ENCODE data around the gene CREB3. TPM values are rescaled to one million over a fixed set of nuclear protein-coding genes. Genes with fewer than 3 reads are reported as not detected.

CREB3 gene
- total RNA-seq, 1 experiment from 2014 or later = 54.1 TPM

- Histone ChIP-seq H3K4me1 (peaks cover 32% of the 10 kb centered on the region), H3K4me3 (ENCODE audit: low read depth, low read length) (peak overlapping the region; percentile 60), H3K36me3 (ENCODE audit: control insufficient read depth, insufficient read depth, low read length) (no peaks in the 10 kb centered on the region), H3K9me3 (no peaks in the 10 kb centered on the region), H3K27me3 (replicated peaks; ENCODE audit: control insufficient read depth, insufficient read depth, low read length) (no peaks in the 10 kb centered on the region)
- ChIA-PET CTCF (interaction anchor here (1.3 to 3.0 kb wide), 3 partner anchors 21 to 34 kb away, joined by 4 to 19 read pairs (median 6); partner anchors contain the start of genes CCDC107 and RMRP), POLR2A (interaction anchor here (0.7 to 2.0 kb wide), 7 partner anchors 10 to 37 kb away, joined by 3 to 6 read pairs (median 5); partner anchors contain the start of genes ARHGEF39, CCDC107 and RMRP)
- intact Hi-C loops (cut with micrococcal nuclease; ENCODE audit: unreplicated experiment) = loop anchor here (1.0 to 5.0 kb wide), 2 partner anchors 22 to 34 kb away; partner anchors contain the start of genes CCDC107 and RMRP
- TF ChIP-seq CTCF (IDR thresholded peaks at IDR 0.05; ENCODE audit: insufficient read depth in 1 of 2, low read depth in 1 of 2, low read length in 1 of 2, severe bottlenecking in 1 of 2, unreplicated experiment in 1 of 2) = no peak
- Mint-ChIP-seq H3K9me3 (ENCODE audit: unreplicated experiment) (no peaks in the 10 kb centered on the region), H3K4me3 (ENCODE audit: unreplicated experiment) (peak overlapping the region; percentile 80), H3K27me3 (ENCODE audit: insufficient read depth, unreplicated experiment) (no peaks in the 10 kb centered on the region), H3K36me3 (ENCODE audit: insufficient read depth, unreplicated experiment) (peaks cover 15% of the 10 kb centered on the region), H3K4me1 (ENCODE audit: low read depth, unreplicated experiment) (peaks cover 8% of the 10 kb centered on the region), H3K27ac (ENCODE audit: unreplicated experiment) (peak overlapping the region; percentile 95)
- DNase-seq = no peak
- no TSS peak for BruUV-seq (replicated peaks)
Measured at GRCh38 chr9:35691334-35691650, 41.2 kb upstream of the CREB3 start.

- Histone ChIP-seq H3K9me3 (no peaks in the 10 kb centered on the region), H3K36me3 (ENCODE audit: control insufficient read depth, insufficient read depth, low read length) (peaks cover 1% of the 10 kb centered on the region; the same call in 1 of the 2 replicates), H3K4me1 (peaks cover 34% of the 10 kb centered on the region), H3K27me3 (replicated peaks; ENCODE audit: control insufficient read depth, insufficient read depth, low read length) (no peaks in the 10 kb centered on the region), H3K4me3 (ENCODE audit: low read depth, low read length) (no peak overlapping the region)
- DNase-seq = no peak
- peak overlapping the region; percentile 95 for H3K27ac Mint-ChIP-seq (ENCODE audit: unreplicated experiment)
- peak overlapping the region; percentile 80 for H3K4me3 Mint-ChIP-seq (ENCODE audit: unreplicated experiment)
- peaks cover 21% of the 10 kb centered on the region for H3K36me3 Mint-ChIP-seq (ENCODE audit: insufficient read depth, unreplicated experiment)
- CTCF ChIA-PET = interaction anchor here (3.0 kb wide), 1 partner anchor 31 kb away, joined by 19 read pairs; no protein-coding TSS in a partner anchor
- H3K9me3 Mint-ChIP-seq (ENCODE audit: unreplicated experiment) = no peaks in the 10 kb centered on the region
- H3K4me1 Mint-ChIP-seq (ENCODE audit: low read depth, unreplicated experiment) = peaks cover 8% of the 10 kb centered on the region
- BruUV-seq (replicated peaks) = no TSS peak
- intact Hi-C loops (cut with micrococcal nuclease; ENCODE audit: unreplicated experiment) = loop anchor here (1.0 to 5.0 kb wide), 2 partner anchors 23 to 35 kb away; partner anchors contain the start of genes CCDC107 and RMRP
- TF ChIP-seq CTCF (IDR thresholded peaks at IDR 0.05; ENCODE audit: insufficient read depth in 1 of 2, low read depth in 1 of 2, low read length in 1 of 2, severe bottlenecking in 1 of 2, unreplicated experiment in 1 of 2) = no peak
- POLR2A ChIA-PET = interaction anchor here (0.7 to 2.0 kb wide), 4 partner anchors 10 to 36 kb away, joined by 3 to 6 read pairs (median 4); partner anchors contain the start of genes CCDC107 and RMRP
- no peaks in the 10 kb centered on the region for H3K27me3 Mint-ChIP-seq (ENCODE audit: insufficient read depth, unreplicated experiment)
Measured at GRCh38 chr9:35691757-35692301, 40.6 kb upstream of the CREB3 start.

GRCh38 chr9:35695943-35696401 lies 36.5 kb upstream of the CREB3 start:
- Mint-ChIP-seq H3K27ac (ENCODE audit: unreplicated experiment) (no peak overlapping the region), H3K27me3 (ENCODE audit: insufficient read depth, unreplicated experiment) (no peaks in the 10 kb centered on the region), H3K9me3 (ENCODE audit: unreplicated experiment) (no peaks in the 10 kb centered on the region), H3K4me3 (ENCODE audit: unreplicated experiment) (no peak overlapping the region), H3K36me3 (ENCODE audit: insufficient read depth, unreplicated experiment) (peaks cover 22% of the 10 kb centered on the region), H3K4me1 (ENCODE audit: low read depth, unreplicated experiment) (no peaks in the 10 kb centered on the region)
- H3K4me1 ChIP-seq = peaks cover 12% of the 10 kb centered on the region
- POLR2A ChIA-PET = interaction anchor here (0.5 to 1.6 kb wide), 5 partner anchors 31 to 50 kb away, joined by 3 to 9 read pairs (median 7); partner anchors contain the start of gene ARHGEF39
- peaks cover 1% of the 10 kb centered on the region for H3K36me3 ChIP-seq (ENCODE audit: control insufficient read depth, insufficient read depth, low read length)
- CTCF ChIA-PET = interaction anchor here (0.9 to 4.8 kb wide), 18 partner anchors 8 to 92 kb away, joined by 3 to 35 read pairs (median 5); partner anchors contain the start of genes ARHGEF39, CCDC107, CREB3 and GBA2
- intact Hi-C loops (cut with micrococcal nuclease; ENCODE audit: unreplicated experiment) = loop anchor here (1.0 kb wide), 2 partner anchors 27 to 36 kb away; partner anchors contain the start of genes CREB3 and TLN1
- no peak for TF ChIP-seq CTCF (IDR thresholded peaks at IDR 0.05; ENCODE audit: insufficient read depth in 1 of 2, low read depth in 1 of 2, low read length in 1 of 2, severe bottlenecking in 1 of 2, unreplicated experiment in 1 of 2)
- no peak overlapping the region for H3K4me3 ChIP-seq (ENCODE audit: low read depth, low read length)
- H3K27me3 ChIP-seq (replicated peaks; ENCODE audit: control insufficient read depth, insufficient read depth, low read length) = no peaks in the 10 kb centered on the region
- H3K9me3 ChIP-seq = no peaks in the 10 kb centered on the region
- BruUV-seq (replicated peaks) = no TSS peak
- DNase-seq = no peak
